NCI-H446 treated with DMSO at 0.1 percent for 48 hours (cell line): ENCODE results near the gene HACD3.

Experiments used
- DNase-seq: peaks from one replicate; lab custom pipeline; 2025; lab: John Stamatoyannopoulos, UW

HACD3 gene

GRCh38 chr15:65530318-65531111 is at the start of gene HACD3:
HACD3 (plus strand) TSS chr15:65530463; CDS start chr15:65530632, 169 bp downstream.
- peak; percentile 65 for DNase-seq

GRCh38 chr15:65484876-65485275 is 45.4 kb upstream of the HACD3 start:
- no peak for DNase-seq

GRCh38 chr15:65494076-65494475 is 36.2 kb upstream of the HACD3 start:
- DNase-seq, result no peak

- DNase-seq, result no peak
Measured at GRCh38 chr15:65509321-65509720, 20.9 kb upstream of the HACD3 start.

GRCh38 chr15:65512189-65512588 is 18.1 kb upstream of the HACD3 start:
- no peak for DNase-seq

- DNase-seq, result no peak
Measured at GRCh38 chr15:65512807-65513416, 17.4 kb upstream of the HACD3 start.

- peak; percentile 68 for DNase-seq
Measured at GRCh38 chr15:65516997-65517865, 13.0 kb upstream of the HACD3 start, which contains the start of gene DPP8. DPP8 (minus strand) TSS chr15:65517689; CDS start chr15:65512553, 5,136 bp downstream.

GRCh38 chr15:65517866-65518207 is 12.4 kb upstream of the HACD3 start:
- DNase-seq, result no peak

- no peak for DNase-seq
Measured at GRCh38 chr15:65518633-65519285, 11.5 kb upstream of the HACD3 start.

GRCh38 chr15:65521350-65521749 is 8.9 kb upstream of the HACD3 start:
- no peak for DNase-seq

- DNase-seq, result no peak
Measured at GRCh38 chr15:65524226-65524625, 6.0 kb upstream of the HACD3 start.

- no peak for DNase-seq
Measured at GRCh38 chr15:65525622-65526021, 4.6 kb upstream of the HACD3 start.

GRCh38 chr15:65528461-65529060 is 1.7 kb upstream of the HACD3 start:
- DNase-seq, result no peak

- no peak for DNase-seq
Measured at GRCh38 chr15:65529762-65530317, 423 bp upstream of the HACD3 start.

- no peak for DNase-seq
Measured at GRCh38 chr15:65532738-65533051, 2.4 kb downstream of the HACD3 start.

- DNase-seq, result no peak
Measured at GRCh38 chr15:65533057-65533756, 2.9 kb downstream of the HACD3 start.

GRCh38 chr15:65535192-65535591 is 4.9 kb downstream of the HACD3 start:
- DNase-seq, result no peak

- no peak for DNase-seq
Measured at GRCh38 chr15:65540314-65540713, 10.1 kb downstream of the HACD3 start.

- no peak for DNase-seq
Measured at GRCh38 chr15:65541231-65541820, 11.1 kb downstream of the HACD3 start.

- DNase-seq, result no peak
Measured at GRCh38 chr15:65547841-65548240, 17.6 kb downstream of the HACD3 start.
